Astrocyte (in vitro differentiated cells and primary cell): Measurements from ENCODE around the gene KRT5.

Source experiments
- EZH2 ChIP-seq: IDR thresholded peaks from 2 replicates; pipeline ENCODE4 v1.6.1; 2012; ENCODE audit warnings: mild to moderate bottlenecking, low read length, inconsistent platforms; ENCODE audit not compliant: insufficient read depth
- TF ChIP-seq, protein P1 (sequence below): IDR thresholded peaks from 2 replicates; pipeline ENCODE4 v1.5.1; 2011; ENCODE audit warnings: low read depth, mild to moderate bottlenecking, inconsistent platforms, low read length, moderate library complexity; ENCODE audit not compliant: insufficient read depth

DNA sequence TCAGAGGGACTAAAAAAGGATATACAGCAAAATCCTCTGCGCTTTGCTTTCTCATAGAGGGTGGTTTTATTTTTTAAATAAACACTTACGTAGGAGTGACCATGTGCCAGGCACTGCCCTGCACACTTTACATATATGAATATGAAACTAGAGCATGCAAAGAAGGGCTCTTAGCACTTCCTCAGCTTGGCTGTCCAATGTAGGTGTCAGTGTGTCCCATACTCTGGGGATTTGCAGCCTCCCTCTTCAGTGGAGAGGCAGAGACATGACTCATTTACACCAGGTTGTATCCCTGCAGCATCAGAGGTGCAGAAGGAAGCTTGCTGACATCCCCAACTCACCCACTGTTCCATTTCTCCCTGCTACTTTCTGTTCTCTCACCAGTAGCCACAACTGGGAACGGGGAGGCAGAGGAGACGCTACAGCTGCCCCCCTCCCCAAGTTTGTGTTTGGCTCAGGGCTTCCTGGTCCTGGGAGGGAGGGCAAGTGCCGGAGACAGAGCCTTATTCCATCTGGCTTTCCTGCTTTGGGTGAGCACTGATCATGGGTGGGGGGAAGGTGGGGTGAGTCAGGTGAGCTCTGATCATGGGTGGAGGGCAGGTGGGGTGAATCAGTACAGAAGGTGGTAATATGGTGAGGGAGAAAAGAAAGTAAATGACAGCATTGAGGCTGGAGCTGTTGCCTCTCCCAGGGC, 4.9 kb upstream of the KRT5 start:
- TF ChIP-seq, protein P1, sequence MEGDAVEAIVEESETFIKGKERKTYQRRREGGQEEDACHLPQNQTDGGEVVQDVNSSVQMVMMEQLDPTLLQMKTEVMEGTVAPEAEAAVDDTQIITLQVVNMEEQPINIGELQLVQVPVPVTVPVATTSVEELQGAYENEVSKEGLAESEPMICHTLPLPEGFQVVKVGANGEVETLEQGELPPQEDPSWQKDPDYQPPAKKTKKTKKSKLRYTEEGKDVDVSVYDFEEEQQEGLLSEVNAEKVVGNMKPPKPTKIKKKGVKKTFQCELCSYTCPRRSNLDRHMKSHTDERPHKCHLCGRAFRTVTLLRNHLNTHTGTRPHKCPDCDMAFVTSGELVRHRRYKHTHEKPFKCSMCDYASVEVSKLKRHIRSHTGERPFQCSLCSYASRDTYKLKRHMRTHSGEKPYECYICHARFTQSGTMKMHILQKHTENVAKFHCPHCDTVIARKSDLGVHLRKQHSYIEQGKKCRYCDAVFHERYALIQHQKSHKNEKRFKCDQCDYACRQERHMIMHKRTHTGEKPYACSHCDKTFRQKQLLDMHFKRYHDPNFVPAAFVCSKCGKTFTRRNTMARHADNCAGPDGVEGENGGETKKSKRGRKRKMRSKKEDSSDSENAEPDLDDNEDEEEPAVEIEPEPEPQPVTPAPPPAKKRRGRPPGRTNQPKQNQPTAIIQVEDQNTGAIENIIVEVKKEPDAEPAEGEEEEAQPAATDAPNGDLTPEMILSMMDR = no peak
- TF ChIP-seq EZH2 = no peak
